Measurements from ENCODE around the gene TMEM134. TPM values are rescaled to one million over a fixed set of nuclear protein-coding genes. Genes with fewer than 3 reads are reported as not detected.

The TMEM134 gene
- total and polyA plus RNA-seq, 3 donors from 2014 or later, result 97.5 to 149 (median 126) TPM

DNA sequence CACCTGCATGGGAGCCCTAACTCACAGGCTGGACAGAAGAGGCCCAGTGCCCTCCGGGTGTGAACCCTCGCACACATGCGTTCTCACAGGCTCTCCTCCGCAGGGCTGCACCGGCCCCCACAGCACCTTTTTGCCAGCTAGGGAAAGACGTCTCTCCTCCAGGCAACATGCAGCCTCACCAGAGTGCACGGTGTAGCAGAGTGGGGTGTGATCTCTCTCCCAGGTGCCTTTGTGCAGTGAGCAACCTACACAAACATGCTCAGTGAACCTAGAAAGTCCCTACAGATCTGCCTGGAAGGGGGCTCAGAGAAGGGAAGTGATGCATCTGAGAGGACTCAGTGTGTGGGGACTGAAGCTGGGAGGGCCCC, 57.3 kb downstream of the TMEM134 start:
- Histone ChIP-seq H3K27ac (no peak overlapping the region), H3K9me3 (no peaks in the 10 kb centered on the region), H3K4me3 (no peak overlapping the region), H3K27me3 (no peaks in the 10 kb centered on the region), H3K36me3 (ENCODE audit: low read depth, missing control alignments) (no peaks in the 10 kb centered on the region), H3K4me1 (peaks cover 7% of the 10 kb centered on the region)
- DNase-seq, result no peak
- intact Hi-C loops (cut with DNase I; ENCODE audit: low total_unique reads), result no loop called here
- 36 to 47% methylated on average over 7 of the region's 7 CpGs for WGBS, 2 donors
- TF ChIP-seq, protein P1, sequence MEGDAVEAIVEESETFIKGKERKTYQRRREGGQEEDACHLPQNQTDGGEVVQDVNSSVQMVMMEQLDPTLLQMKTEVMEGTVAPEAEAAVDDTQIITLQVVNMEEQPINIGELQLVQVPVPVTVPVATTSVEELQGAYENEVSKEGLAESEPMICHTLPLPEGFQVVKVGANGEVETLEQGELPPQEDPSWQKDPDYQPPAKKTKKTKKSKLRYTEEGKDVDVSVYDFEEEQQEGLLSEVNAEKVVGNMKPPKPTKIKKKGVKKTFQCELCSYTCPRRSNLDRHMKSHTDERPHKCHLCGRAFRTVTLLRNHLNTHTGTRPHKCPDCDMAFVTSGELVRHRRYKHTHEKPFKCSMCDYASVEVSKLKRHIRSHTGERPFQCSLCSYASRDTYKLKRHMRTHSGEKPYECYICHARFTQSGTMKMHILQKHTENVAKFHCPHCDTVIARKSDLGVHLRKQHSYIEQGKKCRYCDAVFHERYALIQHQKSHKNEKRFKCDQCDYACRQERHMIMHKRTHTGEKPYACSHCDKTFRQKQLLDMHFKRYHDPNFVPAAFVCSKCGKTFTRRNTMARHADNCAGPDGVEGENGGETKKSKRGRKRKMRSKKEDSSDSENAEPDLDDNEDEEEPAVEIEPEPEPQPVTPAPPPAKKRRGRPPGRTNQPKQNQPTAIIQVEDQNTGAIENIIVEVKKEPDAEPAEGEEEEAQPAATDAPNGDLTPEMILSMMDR (IDR thresholded peaks at IDR 0.05), result no peak

Small RNA genes lying within 50 kb of the gene (microRNA-seq; reads per million reads assigned to microRNA genes)
- gene MIR6752 (ENCODE audit: borderline number of aligned reads in 2 of 2, borderline replicate concordance in 1 of 2), result 0.69 to 0.70 reads per million in 2 donors

Small RNA genes lying within 50 kb of the gene (small RNA-seq; reads per million reads assigned to genes)
- 0 reads per million in 2 donors for gene MIR6752

Other genes starting within 250 kb of the TMEM134 start
- gene GRK2, start 202.8 kb downstream of the TMEM134 start, total RNA-seq, result 10 to 100 TPM; 64.3 to 87.6 TPM
- gene GRK2, start 202.8 kb downstream of the TMEM134 start, polyA plus RNA-seq (ENCODE audit: insufficient read depth, low read depth, low replicate concordance), result 45.6 TPM
- gene ANKRD13D, start 179.9 kb downstream of the TMEM134 start, total RNA-seq, result 10 to 100 TPM; 66.2 to 73.3 TPM
- 32.8 TPM for gene ANKRD13D, start 179.9 kb downstream of the TMEM134 start, polyA plus RNA-seq (ENCODE audit: insufficient read depth, low read depth, low replicate concordance)
- 1 to 10 TPM; 6.9 to 9.8 TPM for gene SSH3, start 165.7 kb downstream of the TMEM134 start, total RNA-seq
- gene SSH3, start 165.7 kb downstream of the TMEM134 start, polyA plus RNA-seq (ENCODE audit: insufficient read depth, low read depth, low replicate concordance), result 8.6 TPM
- 10 to 100 TPM; 53.8 to 59.1 TPM for gene POLD4, start 115.7 kb downstream of the TMEM134 start, total RNA-seq
- 54.6 TPM for gene POLD4, start 115.7 kb downstream of the TMEM134 start, polyA plus RNA-seq (ENCODE audit: insufficient read depth, low read depth, low replicate concordance)
- 1 to 10 TPM; 3.7 to 6.8 TPM for gene CLCF1, start 95.7 kb downstream of the TMEM134 start, total RNA-seq
- gene CLCF1, start 95.7 kb downstream of the TMEM134 start, polyA plus RNA-seq (ENCODE audit: insufficient read depth, low read depth, low replicate concordance), result 2.7 TPM
- 10 to 100 TPM; 35.8 to 46.2 TPM for gene RAD9A, start 77.3 kb downstream of the TMEM134 start, total RNA-seq
- 25.7 TPM for gene RAD9A, start 77.3 kb downstream of the TMEM134 start, polyA plus RNA-seq (ENCODE audit: insufficient read depth, low read depth, low replicate concordance)
- 100 to 1,000 TPM; 100 to 129 TPM for gene PPP1CA, start 67.4 kb downstream of the TMEM134 start, total RNA-seq
- 79.7 TPM for gene PPP1CA, start 67.4 kb downstream of the TMEM134 start, polyA plus RNA-seq (ENCODE audit: insufficient read depth, low read depth, low replicate concordance)
- gene TBC1D10C, start 65.2 kb downstream of the TMEM134 start, total RNA-seq, result 1 to 10 TPM; 1.8 to 3.8 TPM
- gene TBC1D10C, start 65.2 kb downstream of the TMEM134 start, polyA plus RNA-seq (ENCODE audit: insufficient read depth, low read depth, low replicate concordance), result 3.3 TPM
- gene CARNS1, start 53.6 kb downstream of the TMEM134 start, total RNA-seq, result 1 to 10 TPM in 1 of 2 donors, under 1 TPM in 1; 0.74 to 1.3 TPM
- 1.6 TPM for gene CARNS1, start 53.6 kb downstream of the TMEM134 start, polyA plus RNA-seq (ENCODE audit: insufficient read depth, low read depth, low replicate concordance)
- gene RPS6KB2, start 40.8 kb downstream of the TMEM134 start, total RNA-seq, result 10 to 100 TPM; 46.5 to 47.4 TPM
- 30.1 TPM for gene RPS6KB2, start 40.8 kb downstream of the TMEM134 start, polyA plus RNA-seq (ENCODE audit: insufficient read depth, low read depth, low replicate concordance)
- gene PTPRCAP, start 31.6 kb downstream of the TMEM134 start, total RNA-seq, result 1 to 10 TPM; 3.1 to 5.2 TPM
- gene PTPRCAP, start 31.6 kb downstream of the TMEM134 start, polyA plus RNA-seq (ENCODE audit: insufficient read depth, low read depth, low replicate concordance), result 5.6 TPM
- gene CORO1B, start 25.8 kb downstream of the TMEM134 start, total RNA-seq, result 10 to 100 TPM; 34.6 to 48.6 TPM
- 34.3 TPM for gene CORO1B, start 25.8 kb downstream of the TMEM134 start, polyA plus RNA-seq (ENCODE audit: insufficient read depth, low read depth, low replicate concordance)
- gene GPR152, start 16.5 kb downstream of the TMEM134 start, total RNA-seq, result not detected
- gene GPR152, start 16.5 kb downstream of the TMEM134 start, polyA plus RNA-seq (ENCODE audit: insufficient read depth, low read depth, low replicate concordance), result not detected
- 1 to 10 TPM in 1 of 2 donors, under 1 TPM in 1; 0.87 to 1.2 TPM for gene CABP4, start 13.9 kb downstream of the TMEM134 start, total RNA-seq
- 0.98 TPM for gene CABP4, start 13.9 kb downstream of the TMEM134 start, polyA plus RNA-seq (ENCODE audit: insufficient read depth, low read depth, low replicate concordance)
- gene AIP, start 13.8 kb upstream of the TMEM134 start, total RNA-seq, result 10 to 100 TPM; 34.6 to 61.7 TPM
- gene AIP, start 13.8 kb upstream of the TMEM134 start, polyA plus RNA-seq (ENCODE audit: insufficient read depth, low read depth, low replicate concordance), result 60.7 TPM
- gene PITPNM1, start 36.1 kb upstream of the TMEM134 start, total RNA-seq, result 10 to 100 TPM; 15.5 to 23.5 TPM
- gene PITPNM1, start 36.1 kb upstream of the TMEM134 start, polyA plus RNA-seq (ENCODE audit: insufficient read depth, low read depth, low replicate concordance), result 19.6 TPM
- gene CDK2AP2, start 38.9 kb upstream of the TMEM134 start, total RNA-seq, result 10 to 100 TPM; 26.4 to 38.0 TPM
- 20.9 TPM for gene CDK2AP2, start 38.9 kb upstream of the TMEM134 start, polyA plus RNA-seq (ENCODE audit: insufficient read depth, low read depth, low replicate concordance)
- not detected for gene CABP2, start 54.2 kb upstream of the TMEM134 start, total RNA-seq
- not detected for gene CABP2, start 54.2 kb upstream of the TMEM134 start, polyA plus RNA-seq (ENCODE audit: insufficient read depth, low read depth, low replicate concordance)
- 100 to 1,000 TPM; 117 to 201 TPM for gene GSTP1, start 114.6 kb upstream of the TMEM134 start, total RNA-seq
- gene GSTP1, start 114.6 kb upstream of the TMEM134 start, polyA plus RNA-seq (ENCODE audit: insufficient read depth, low read depth, low replicate concordance), result 211 TPM
- gene NDUFV1, start 137.7 kb upstream of the TMEM134 start, total RNA-seq, result 100 to 1,000 TPM; 312 to 369 TPM
- 187 TPM for gene NDUFV1, start 137.7 kb upstream of the TMEM134 start, polyA plus RNA-seq (ENCODE audit: insufficient read depth, low read depth, low replicate concordance)
- gene NUDT8, start 160.7 kb upstream of the TMEM134 start, total RNA-seq, result 1 to 10 TPM; 6.2 to 7.0 TPM
- gene NUDT8, start 160.7 kb upstream of the TMEM134 start, polyA plus RNA-seq (ENCODE audit: insufficient read depth, low read depth, low replicate concordance), result 4.0 TPM
- under 1 TPM in 1 of 2 donors, not detected in 1; 0.50 TPM for gene TBX10, start 170.5 kb upstream of the TMEM134 start, total RNA-seq
- not detected for gene TBX10, start 170.5 kb upstream of the TMEM134 start, polyA plus RNA-seq (ENCODE audit: insufficient read depth, low read depth, low replicate concordance)
- under 1 TPM in 1 of 2 donors, not detected in 1; 0.50 TPM for gene ACY3, start 181.5 kb upstream of the TMEM134 start, total RNA-seq
- 0.66 TPM for gene ACY3, start 181.5 kb upstream of the TMEM134 start, polyA plus RNA-seq (ENCODE audit: insufficient read depth, low read depth, low replicate concordance)
- gene ALDH3B2, start 205.4 kb upstream of the TMEM134 start, total RNA-seq, result under 1 TPM in 1 of 2 donors, not detected in 1; 0.19 TPM
- not detected for gene ALDH3B2, start 205.4 kb upstream of the TMEM134 start, polyA plus RNA-seq (ENCODE audit: insufficient read depth, low read depth, low replicate concordance)